ENCODE data around the gene KPTN. TPM values are rescaled to one million over a fixed set of nuclear protein-coding genes. Genes with fewer than 3 reads are reported as not detected.

The KPTN gene
- total RNA-seq, 1 donor from 2014 or later = 8.7 TPM

DNA sequence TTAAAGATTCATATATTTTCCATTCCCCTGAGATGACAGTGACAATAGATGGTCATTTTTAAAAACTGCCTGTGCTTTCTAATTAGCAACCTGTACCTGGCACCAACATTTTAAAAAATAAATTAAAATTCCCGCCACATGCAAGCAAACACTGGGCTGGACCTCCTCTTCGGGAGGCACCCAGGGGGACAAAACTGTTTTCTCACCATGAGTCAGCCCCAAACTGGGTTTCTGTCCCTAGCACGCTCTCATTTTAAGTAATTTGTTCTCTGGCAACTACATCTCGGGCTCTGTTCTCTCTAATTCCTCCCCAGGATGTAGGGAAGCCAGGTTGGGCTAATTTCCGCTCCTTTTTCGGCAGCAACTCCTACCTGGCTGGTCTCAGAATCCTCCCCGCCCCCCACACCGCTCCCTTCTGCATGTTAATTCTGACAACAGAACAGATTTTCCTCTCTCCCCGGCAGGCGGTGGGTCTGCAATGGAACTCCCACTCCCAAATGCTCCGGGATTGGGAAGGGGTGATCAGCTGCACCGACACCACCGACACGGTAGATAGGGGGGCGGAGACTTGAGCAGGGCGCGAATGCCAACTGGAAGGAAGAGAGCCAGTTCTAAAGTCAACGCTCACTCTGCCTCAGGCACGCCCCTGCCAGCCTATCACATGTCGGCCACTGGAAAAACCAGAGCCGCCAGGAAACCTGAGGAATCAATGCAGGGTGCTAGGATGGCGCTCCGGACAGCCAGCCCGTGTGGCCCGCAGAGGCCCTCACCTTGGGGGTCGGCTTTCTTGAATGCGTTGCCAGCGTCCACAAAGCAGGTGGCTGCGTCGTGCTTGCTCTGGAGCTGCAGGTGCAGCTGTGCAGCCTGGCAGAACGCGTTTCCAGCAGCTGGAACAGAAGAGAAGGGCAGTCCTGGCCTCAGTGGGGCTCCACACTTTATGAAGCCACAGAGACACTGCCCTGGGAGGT lies 16.1 kb upstream of the KPTN start:
- Mint-ChIP-seq H3K4me3 (no peak overlapping the region), H3K27ac (no peak overlapping the region), H3K27me3 (no peaks in the 10 kb centered on the region), H3K9me3 (no peaks in the 10 kb centered on the region), H3K4me1 (no peaks in the 10 kb centered on the region), H3K36me3 (ENCODE audit: low read depth) (peaks cover 68% of the 10 kb centered on the region)
- intact Hi-C loops (cut with micrococcal nuclease) = no loop called here
- ATAC-seq (ENCODE audit: low read depth) (no peak), DNase-seq (no peak)
- TF ChIP-seq, protein P1, sequence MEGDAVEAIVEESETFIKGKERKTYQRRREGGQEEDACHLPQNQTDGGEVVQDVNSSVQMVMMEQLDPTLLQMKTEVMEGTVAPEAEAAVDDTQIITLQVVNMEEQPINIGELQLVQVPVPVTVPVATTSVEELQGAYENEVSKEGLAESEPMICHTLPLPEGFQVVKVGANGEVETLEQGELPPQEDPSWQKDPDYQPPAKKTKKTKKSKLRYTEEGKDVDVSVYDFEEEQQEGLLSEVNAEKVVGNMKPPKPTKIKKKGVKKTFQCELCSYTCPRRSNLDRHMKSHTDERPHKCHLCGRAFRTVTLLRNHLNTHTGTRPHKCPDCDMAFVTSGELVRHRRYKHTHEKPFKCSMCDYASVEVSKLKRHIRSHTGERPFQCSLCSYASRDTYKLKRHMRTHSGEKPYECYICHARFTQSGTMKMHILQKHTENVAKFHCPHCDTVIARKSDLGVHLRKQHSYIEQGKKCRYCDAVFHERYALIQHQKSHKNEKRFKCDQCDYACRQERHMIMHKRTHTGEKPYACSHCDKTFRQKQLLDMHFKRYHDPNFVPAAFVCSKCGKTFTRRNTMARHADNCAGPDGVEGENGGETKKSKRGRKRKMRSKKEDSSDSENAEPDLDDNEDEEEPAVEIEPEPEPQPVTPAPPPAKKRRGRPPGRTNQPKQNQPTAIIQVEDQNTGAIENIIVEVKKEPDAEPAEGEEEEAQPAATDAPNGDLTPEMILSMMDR (IDR thresholded peaks at IDR 0.05) = no peak
- POLR2A ChIA-PET = interaction anchor here (1.1 kb wide), 2 partner anchors 9 to 15 kb away, joined by 4 read pairs; partner anchors contain the start of gene NAPA
- CTCF ChIA-PET = no interaction called here

DNA sequence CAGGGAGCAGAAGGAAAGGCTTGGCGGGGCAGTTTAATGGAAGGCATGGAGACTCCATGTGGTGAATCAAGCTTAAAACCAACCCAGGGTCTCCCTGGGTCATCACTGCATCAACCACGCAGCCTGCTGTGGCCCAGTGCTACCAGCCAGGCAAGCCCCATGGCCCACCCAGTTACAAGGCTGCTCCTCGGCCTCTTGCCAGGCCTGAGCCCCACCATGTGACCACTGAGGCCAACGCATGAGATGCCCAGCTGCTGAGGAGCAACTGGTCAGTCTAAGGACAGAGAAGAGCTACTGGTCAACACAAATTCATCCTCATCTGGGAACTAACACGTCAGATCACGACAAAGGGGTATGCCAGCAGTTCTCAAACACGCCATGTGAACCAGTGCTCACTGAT lies 15.4 kb upstream of the KPTN start:
- CTCF ChIA-PET = no interaction called here
- H3K36me3 Mint-ChIP-seq (ENCODE audit: low read depth) = peaks cover 65% of the 10 kb centered on the region
- intact Hi-C loops (cut with micrococcal nuclease) = no loop called here
- no peak for DNase-seq
- no peak for ATAC-seq (ENCODE audit: low read depth)
- H3K27ac Mint-ChIP-seq = no peak overlapping the region
- TF ChIP-seq, protein P1 (IDR thresholded peaks at IDR 0.05) = no peak
- H3K4me1 Mint-ChIP-seq = no peaks in the 10 kb centered on the region
- no peak overlapping the region for H3K4me3 Mint-ChIP-seq
- POLR2A ChIA-PET = interaction anchor here (0.9 kb wide), 1 partner anchor 16 kb away, joined by 4 read pairs; no protein-coding TSS in a partner anchor
- no peaks in the 10 kb centered on the region for H3K27me3 Mint-ChIP-seq
- no peaks in the 10 kb centered on the region for H3K9me3 Mint-ChIP-seq

DNA sequence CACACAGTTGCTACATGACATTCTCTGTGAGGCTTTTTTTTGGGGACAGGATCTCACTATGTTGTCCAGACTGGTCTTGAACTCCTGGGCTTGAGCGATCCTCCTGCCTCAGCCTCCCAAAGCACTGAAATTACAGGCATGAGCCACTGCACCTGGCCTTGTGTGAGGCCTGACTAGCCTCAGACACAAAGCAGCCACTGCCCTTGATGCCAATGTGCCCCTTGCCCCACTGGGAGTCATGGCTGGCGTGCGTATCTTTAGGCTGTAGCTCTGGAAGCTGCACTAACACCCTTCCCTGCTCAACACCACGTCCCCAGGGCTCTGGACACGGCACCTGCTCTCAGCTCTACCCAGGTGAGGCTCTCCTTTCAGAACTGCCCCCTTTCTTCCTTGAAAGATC lies 14.5 kb upstream of the KPTN start:
- intact Hi-C loops (cut with micrococcal nuclease) = no loop called here
- ChIA-PET POLR2A (interaction anchor here (0.9 kb wide), 1 partner anchor 17 kb away, joined by 4 read pairs; no protein-coding TSS in a partner anchor), CTCF (no interaction called here)
- Mint-ChIP-seq H3K36me3 (ENCODE audit: low read depth) (peaks cover 64% of the 10 kb centered on the region), H3K27ac (no peak overlapping the region), H3K27me3 (no peaks in the 10 kb centered on the region), H3K4me3 (no peak overlapping the region), H3K9me3 (no peaks in the 10 kb centered on the region), H3K4me1 (no peaks in the 10 kb centered on the region)
- no peak for ATAC-seq (ENCODE audit: low read depth)
- no peak for DNase-seq
- TF ChIP-seq, protein P1 (IDR thresholded peaks at IDR 0.05) = no peak

DNA sequence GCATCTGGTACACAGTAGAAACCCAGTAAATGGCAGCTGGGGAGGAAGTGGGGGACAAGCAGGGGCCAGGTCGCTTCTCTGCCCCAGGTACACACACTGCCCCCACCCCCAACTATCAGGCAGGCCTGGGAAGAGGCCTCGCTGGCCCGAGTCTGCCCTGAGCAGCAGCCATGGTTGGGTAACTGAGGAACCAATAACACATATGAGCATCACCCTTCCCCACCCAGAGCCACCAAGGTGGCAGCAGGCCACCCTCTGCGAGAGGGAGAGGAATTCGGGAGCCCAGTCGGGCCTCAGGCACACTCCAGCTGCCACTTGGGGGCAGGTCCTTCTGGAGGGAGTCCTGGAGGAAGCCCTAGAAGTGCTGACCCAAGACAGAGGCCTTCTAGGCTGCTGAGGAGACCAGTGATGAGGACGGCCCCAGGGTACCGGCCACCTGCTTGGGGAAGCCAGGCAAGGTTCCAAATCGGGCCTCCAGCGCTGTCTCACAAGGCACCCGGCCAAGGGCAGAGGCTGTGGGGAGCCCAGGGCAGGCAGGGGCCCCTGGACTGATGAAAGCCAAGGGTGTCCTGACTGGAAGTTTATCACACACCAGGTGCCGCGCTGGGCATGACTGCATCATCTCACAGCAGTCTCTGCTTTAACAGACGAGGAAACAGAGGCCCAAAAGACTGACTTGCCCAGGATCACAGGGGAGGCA lies 14.0 kb upstream of the KPTN start:
- peaks cover 64% of the 10 kb centered on the region for H3K36me3 Mint-ChIP-seq (ENCODE audit: low read depth)

More for the DNA sequence above, 14.0 kb upstream of the KPTN start:
- Mint-ChIP-seq H3K9me3 (no peaks in the 10 kb centered on the region), H3K27ac (no peak overlapping the region), H3K4me3 (no peak overlapping the region), H3K4me1 (no peaks in the 10 kb centered on the region), H3K27me3 (no peaks in the 10 kb centered on the region)
- ATAC-seq (ENCODE audit: low read depth) (no peak), DNase-seq (no peak)
- POLR2A ChIA-PET = no interaction called here
- CTCF ChIA-PET = no interaction called here
- TF ChIP-seq, protein P1 (IDR thresholded peaks at IDR 0.05) = no peak
- intact Hi-C loops (cut with micrococcal nuclease) = no loop called here

All from activated B cell treated with CpG ODN at 0.5 μM for 24 hours (primary cell).